ENCODE measurements around the gene COL4A2.

The COL4A2 gene

GRCh38 chr13:110360598-110360997 lies 53.5 kb downstream of the COL4A2 start:
- DNase-seq, result no peak

DNA sequence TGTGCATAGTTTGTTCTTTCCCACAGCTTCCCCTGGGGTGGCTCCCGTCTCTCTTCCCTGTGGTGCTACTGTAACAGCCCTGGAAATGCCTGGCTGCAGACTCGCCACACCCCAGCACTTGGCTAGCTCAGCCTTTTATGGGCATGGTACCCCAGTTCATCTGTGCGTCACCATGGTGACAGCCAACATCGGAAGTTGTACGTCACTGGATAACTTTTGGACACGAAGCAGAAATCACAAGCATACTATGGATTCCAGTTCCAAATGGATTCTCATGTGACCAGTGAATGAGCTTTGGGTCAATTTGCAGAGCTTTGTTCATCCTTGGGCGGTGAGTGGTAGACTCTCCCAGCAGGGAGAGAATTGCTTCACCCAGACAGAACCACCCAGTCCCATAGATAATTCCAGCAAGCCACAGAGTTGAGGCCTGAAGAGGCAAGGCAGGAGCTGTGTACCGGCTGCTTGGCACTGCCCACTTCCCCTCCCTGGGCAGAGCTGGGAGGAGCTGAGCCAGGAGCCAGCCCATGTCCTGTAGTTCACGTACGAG lies 54.4 kb downstream of the COL4A2 start:
- DNase-seq, result no peak

DNA sequence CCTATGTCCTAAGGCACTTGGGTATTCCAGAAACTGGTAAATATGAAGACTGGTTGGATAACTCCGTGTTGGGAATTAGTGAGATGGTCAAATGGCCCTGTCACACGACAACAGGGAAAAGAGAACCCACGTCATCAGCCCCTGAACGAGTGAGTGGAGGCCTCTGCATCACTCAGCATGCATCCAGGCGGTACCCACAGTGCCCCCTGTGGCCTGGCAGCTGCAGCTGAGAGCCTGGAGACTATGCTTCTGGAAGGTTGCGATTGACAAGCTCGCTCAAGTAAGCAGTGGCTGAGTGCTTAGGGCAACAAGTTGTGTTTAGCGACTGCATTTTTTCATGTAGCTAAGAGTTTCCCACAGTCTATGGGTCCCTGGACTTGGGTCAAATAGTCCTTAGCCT lies 55.9 kb downstream of the COL4A2 start:
- no peak for DNase-seq

DNA sequence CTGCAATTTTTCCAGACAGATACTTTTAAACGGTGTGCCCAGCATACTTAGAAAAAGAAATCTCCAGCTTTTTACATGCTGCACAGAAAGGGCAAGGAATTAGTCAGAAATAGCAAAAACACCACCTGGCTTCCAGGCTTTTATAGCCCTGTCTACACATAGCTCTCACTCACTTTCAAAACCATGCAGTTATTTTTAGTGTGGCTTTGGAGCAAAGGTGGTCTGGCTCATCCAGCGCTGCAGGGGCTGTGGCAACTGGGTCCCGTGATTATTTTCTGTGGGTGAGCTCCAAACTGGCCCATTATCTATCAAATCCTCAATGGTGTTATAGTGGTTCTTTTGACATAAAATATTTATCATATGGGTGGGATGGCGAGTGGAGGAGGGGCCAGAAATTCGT lies 57.0 kb downstream of the COL4A2 start:
- DNase-seq, result no peak

DNA sequence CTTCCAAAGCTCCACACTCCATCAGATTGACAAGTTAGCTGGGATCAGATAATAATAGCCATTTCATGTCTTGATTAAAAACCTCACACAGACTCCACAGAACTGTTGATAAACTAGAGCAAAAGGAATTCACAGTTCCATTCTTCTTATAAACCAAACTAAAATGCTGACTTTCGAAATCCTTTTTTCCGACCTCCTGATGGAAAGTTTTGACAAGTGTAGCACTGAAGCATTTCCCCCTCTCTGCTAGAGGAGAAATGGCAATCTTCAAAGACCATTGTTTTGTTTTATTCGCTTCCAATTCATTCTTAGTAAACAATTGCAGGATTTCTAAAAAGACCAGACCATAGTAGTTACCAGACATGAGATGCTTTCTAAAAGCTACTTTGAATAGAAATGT lies 58.8 kb downstream of the COL4A2 start:
- no peak for DNase-seq

- DNase-seq, result no peak
Observed at GRCh38 chr13:110366733-110367132, 59.6 kb downstream of the COL4A2 start.

GRCh38 chr13:110367620-110368019 lies 60.5 kb downstream of the COL4A2 start:
- DNase-seq, result no peak

DNA sequence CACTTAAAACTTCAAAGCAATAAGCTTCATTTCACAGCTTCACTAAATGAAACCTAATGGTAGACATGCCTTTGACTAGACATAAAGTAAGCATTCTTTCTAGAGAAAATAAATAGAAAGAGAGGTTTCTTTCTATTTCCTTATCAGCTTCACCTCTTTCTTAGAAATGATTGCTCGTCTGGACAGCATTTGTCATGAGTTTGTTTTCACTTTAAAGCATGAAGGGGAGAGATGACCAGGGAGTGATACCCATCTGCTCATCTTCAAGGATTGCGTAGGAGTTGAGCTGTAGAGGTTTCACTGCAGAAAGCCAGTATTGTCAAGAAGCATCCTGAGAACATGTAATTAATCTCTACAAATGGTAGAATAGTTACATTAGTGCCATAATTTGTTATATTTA lies 61.3 kb downstream of the COL4A2 start:
- no peak for DNase-seq

GRCh38 chr13:110369400-110369799 lies 62.3 kb downstream of the COL4A2 start:
- no peak for DNase-seq

DNA sequence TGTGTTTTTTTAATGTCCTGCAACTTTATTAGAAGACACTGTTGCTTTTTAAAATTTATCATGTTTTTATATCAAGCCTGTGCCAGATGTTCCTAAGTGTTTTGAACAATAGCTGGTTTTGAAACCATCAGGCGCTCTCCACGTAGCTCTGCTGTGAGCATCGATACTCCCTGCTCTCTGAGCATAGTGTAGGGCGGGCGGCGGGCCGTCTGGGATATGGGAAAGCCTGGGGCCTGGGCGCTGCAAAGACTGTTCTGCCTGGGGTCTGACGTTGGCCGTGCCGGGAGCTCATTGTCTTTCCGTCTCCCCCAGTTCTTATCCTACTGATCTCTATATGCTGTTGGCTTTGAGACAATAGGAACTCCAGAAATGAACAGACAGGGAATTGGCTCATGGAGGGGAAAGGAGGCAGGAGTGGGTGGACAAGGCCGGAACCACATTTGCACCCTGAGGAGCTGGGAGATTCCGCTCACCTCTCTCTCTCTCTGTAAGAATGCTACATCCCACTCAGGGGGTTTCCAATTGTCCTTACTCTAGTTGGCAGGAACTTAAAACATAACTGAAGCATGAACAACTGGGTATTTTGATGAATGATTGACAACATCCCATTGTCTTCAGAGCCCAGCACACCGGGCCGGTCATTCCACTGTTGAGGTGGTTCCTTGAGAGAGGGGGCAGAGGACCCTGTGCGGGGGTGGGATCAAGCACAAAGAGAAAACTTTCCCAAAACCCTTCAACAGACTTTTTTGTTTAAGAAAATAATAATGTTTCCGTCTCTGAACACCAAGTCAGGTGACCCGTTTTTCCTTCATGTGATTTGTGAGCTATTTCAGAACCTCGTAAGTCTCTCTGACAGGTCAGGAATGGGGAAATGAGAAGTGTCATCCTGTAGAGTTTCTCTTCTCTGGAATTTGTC lies 64.7 kb downstream of the COL4A2 start:
- no peak for DNase-seq

DNA sequence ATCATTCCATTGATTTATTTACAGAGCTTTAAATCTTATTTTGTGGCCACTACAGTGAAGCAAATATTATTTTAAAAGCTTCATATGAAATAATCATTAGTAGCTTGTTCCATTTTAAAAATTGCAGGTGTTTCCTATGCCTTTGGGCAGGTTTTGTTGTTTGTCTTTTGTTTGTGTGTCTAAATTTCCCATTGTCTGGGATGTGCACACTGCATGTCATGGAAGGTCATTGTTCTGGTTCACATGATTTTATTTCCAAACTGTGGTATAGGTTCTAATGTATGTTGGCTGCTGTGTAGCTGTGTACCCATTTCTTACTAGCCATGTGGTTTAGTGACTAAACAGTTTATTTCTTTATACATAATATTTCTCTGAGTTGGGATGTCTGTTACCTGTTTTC lies 65.6 kb downstream of the COL4A2 start:
- no peak for DNase-seq

DNA sequence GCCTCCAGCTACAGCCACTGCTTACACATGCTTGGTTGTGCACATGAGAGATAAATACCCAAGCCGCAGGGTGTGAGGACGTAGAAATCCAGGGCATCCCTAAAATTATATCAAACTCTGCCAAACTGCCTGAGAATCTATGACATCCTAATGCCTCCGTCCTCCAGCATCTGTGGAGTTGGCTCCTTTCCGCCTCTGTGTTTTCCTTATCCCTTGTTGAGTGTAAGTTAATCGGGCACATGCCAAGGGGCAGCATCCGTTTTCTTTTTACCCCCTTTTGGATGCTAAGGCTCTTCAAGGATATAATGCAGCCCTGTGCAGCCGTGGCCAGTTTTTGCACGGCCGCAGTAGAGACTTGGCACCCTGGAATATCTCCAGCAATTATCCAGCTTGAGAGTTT lies 66.5 kb downstream of the COL4A2 start:
- no peak for DNase-seq

- no peak for DNase-seq
Observed at GRCh38 chr13:110374431-110375370, 67.6 kb downstream of the COL4A2 start.

DNA sequence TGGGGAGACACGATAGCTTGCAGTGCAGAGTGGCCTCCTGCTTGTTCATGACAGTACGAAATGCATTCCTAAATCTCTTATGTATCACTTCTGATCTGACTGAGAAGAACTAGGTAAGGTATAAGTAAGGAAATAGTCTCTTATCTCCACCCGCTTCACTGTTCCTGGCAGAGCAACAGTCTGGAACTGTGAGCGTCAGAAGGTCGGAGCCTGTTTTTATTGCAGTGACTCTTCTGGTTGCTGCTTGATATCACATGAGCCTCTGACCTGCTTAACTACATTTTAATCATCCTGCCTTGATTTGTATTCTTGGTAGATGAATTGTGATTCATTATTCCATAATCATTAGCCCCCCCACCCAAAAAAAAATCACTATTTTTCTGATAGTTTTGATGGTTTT lies 69.0 kb downstream of the COL4A2 start:
- no peak for DNase-seq

GRCh38 chr13:110377178-110377825 lies 70.2 kb downstream of the COL4A2 start:
- DNase-seq, result no peak

- no peak for DNase-seq
Observed at GRCh38 chr13:110377826-110378201, 70.7 kb downstream of the COL4A2 start.

DNA sequence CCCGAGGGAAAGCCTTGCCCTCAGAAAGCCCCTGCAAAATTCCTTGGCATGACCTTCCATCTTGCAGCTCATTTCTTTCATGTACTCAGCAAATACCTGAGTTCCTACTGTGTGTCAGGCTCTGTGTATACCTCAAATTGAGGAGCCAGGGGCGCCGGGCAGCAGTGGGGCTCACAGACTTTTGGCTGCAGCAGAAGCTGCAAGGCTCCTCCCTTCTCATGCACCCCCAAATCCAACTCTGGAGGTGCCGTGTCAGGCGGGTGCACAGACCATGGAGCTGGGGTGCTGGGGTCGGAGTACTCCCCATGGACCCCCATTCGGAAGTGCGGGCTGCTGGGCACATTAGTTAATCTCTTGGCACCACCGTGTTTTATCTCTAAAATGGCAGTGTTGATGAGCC lies 72.3 kb downstream of the COL4A2 start:
- DNase-seq, result no peak

- DNase-seq, result no peak
Observed at GRCh38 chr13:110379905-110380341, 72.8 kb downstream of the COL4A2 start.

GRCh38 chr13:110380359-110381028 lies 73.4 kb downstream of the COL4A2 start:
- DNase-seq, result no peak

- no peak for DNase-seq
Observed at GRCh38 chr13:110381029-110381360, 73.9 kb downstream of the COL4A2 start.

DNA sequence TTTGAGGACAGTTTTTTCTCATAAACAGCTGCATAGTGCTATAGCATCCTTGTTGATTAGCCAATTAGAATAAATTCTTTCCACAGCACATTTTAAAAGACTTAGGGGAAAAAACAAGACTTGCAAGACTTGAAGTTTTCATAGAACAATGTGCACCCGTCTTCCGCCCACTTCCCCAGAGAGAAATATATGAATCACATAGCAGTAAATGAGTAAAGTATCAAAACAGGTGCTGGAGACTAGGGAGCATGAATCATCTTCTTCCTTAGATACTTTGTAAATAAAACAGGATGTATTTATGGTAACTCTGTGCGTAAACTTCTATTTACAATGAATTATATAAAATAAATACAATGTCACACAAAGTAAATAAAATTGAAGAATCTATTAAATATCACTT lies 75.1 kb downstream of the COL4A2 start:
- no peak for DNase-seq

- no peak for DNase-seq
Observed at GRCh38 chr13:110382830-110383229, 75.7 kb downstream of the COL4A2 start.

All from KG1 (cell line).